H9 (cell line): ENCODE measurements around the gene SCGB1D1. TPM values are rescaled to one million over a fixed set of nuclear protein-coding genes. Genes with fewer than 3 reads are reported as not detected.
A peak's percentile ranks its signal among the peaks of the same experiment; 100 is the strongest.

Experiments
- DNase-seq: peaks from one replicate; pipeline ENCODE4 v3.0.0-alpha.2; 2017
- H2AFZ ChIP-seq: one replicate; pipeline ENCODE4 v1.6.1; 2013; ENCODE audit warnings: mild to moderate bottlenecking, low read length, control low read depth, moderate library complexity
- H2AK5ac ChIP-seq: 2 replicates; pipeline ENCODE4 v1.6.1; 2013; ENCODE audit warnings: low read length, control low read depth, mixed read lengths; ENCODE audit not compliant: insufficient read length
- H2BK120ac ChIP-seq: one replicate; pipeline ENCODE4 v1.6.1; 2013; ENCODE audit warnings: low read depth, mild to moderate bottlenecking, low read length, control low read depth, inconsistent platforms; ENCODE audit not compliant: poor library complexity, severe bottlenecking
- H2BK12ac ChIP-seq: 2 replicates; pipeline ENCODE4 v1.6.1; 2013; ENCODE audit warnings: low read length, control low read depth, mixed read lengths, low read depth; ENCODE audit not compliant: insufficient read length
- H2BK15ac ChIP-seq: 2 replicates; pipeline ENCODE4 v1.6.1; 2013; ENCODE audit warnings: low read depth, low read length, control low read depth
- H2BK20ac ChIP-seq: one replicate; pipeline ENCODE4 v1.6.1; 2013; ENCODE audit warnings: low read depth, mild to moderate bottlenecking, low read length, control low read depth, inconsistent platforms; ENCODE audit not compliant: poor library complexity, severe bottlenecking
- H2BK5ac ChIP-seq: 2 replicates; pipeline ENCODE4 v1.6.1; 2013; ENCODE audit warnings: low read length, control low read depth, mixed read lengths; ENCODE audit not compliant: insufficient read length
- H3K14ac ChIP-seq: 2 replicates; pipeline ENCODE4 v1.6.1; 2013; ENCODE audit warnings: low read length, control low read depth; ENCODE audit not compliant: insufficient read depth
- H3K18ac ChIP-seq: 2 replicates; pipeline ENCODE4 v1.6.1; 2013; ENCODE audit warnings: low read depth, mild to moderate bottlenecking, mixed read lengths, low read length, control low read depth; ENCODE audit not compliant: insufficient read length
- H3K23ac ChIP-seq: 2 replicates; pipeline ENCODE4 v1.6.1; 2013; ENCODE audit warnings: low read length, control low read depth, mixed read lengths, low read depth; ENCODE audit not compliant: insufficient read length
- H3K23me2 ChIP-seq: 2 replicates; pipeline ENCODE4 v1.6.1; 2013; ENCODE audit warnings: low read depth, mild to moderate bottlenecking, mixed read lengths, low read length, control low read depth; ENCODE audit not compliant: insufficient read length, poor library complexity, severe bottlenecking
- H3K27ac ChIP-seq: 2 replicates; pipeline ENCODE4 v1.5.1; 2013; ENCODE audit warnings: low read length, control low read depth, mixed read lengths, low read depth; ENCODE audit not compliant: insufficient read length
- H3K27me3 ChIP-seq: 2 replicates; pipeline ENCODE4 v1.6.1; 2013; ENCODE audit warnings: low read length, control low read depth, inconsistent platforms; ENCODE audit not compliant: insufficient read depth
- H3K4ac ChIP-seq: 2 replicates; pipeline ENCODE4 v1.6.1; 2013; ENCODE audit warnings: low read depth, mild to moderate bottlenecking, control low read depth, inconsistent platforms, low read length, moderate library complexity
- H3K4me1 ChIP-seq: 2 replicates; pipeline ENCODE4 v1.6.1; 2013; ENCODE audit warnings: low read length, control low read depth, inconsistent platforms; ENCODE audit not compliant: insufficient read depth
- H3K4me2 ChIP-seq: 2 replicates; pipeline ENCODE4 v1.6.1; 2013; ENCODE audit warnings: low read length, control low read depth, mixed read lengths; ENCODE audit not compliant: insufficient read length, insufficient read depth
- H3K56ac ChIP-seq: 2 replicates; pipeline ENCODE4 v1.6.1; 2013; ENCODE audit warnings: low read depth, mild to moderate bottlenecking, mixed read lengths, low read length, control low read depth; ENCODE audit not compliant: insufficient read length
- H3K79me1 ChIP-seq: 2 replicates; pipeline ENCODE4 v1.6.1; 2013; ENCODE audit warnings: low read depth, mild to moderate bottlenecking, moderate library complexity, low read length, control low read depth, inconsistent platforms; ENCODE audit not compliant: insufficient read depth, poor library complexity, severe bottlenecking
- H3K79me2 ChIP-seq: 2 replicates; pipeline ENCODE4 v1.6.1; 2013; ENCODE audit warnings: low read length, control low read depth, inconsistent platforms; ENCODE audit not compliant: insufficient read depth
- H3K9ac ChIP-seq: 2 replicates; pipeline ENCODE4 v1.6.1; 2013; ENCODE audit warnings: low read length, control low read depth, mixed read lengths; ENCODE audit not compliant: insufficient read length; ENCODE audit errors: extremely low read depth
- H3K9me3 ChIP-seq: one replicate; pipeline ENCODE4 v1.6.1; 2013; ENCODE audit warnings: low read depth, low read length, inconsistent platforms; ENCODE audit not compliant: control insufficient read depth
- H3T11ph ChIP-seq: one replicate; pipeline ENCODE4 v1.6.1; 2013; ENCODE audit warnings: mild to moderate bottlenecking, low read length, control low read depth, inconsistent platforms
- H4K20me1 ChIP-seq: one replicate; pipeline ENCODE4 v1.6.1; 2013; ENCODE audit not compliant: control insufficient read depth, insufficient read length, insufficient read depth
- H4K5ac ChIP-seq: 2 replicates; pipeline ENCODE4 v1.6.1; 2013; ENCODE audit warnings: low read depth, mild to moderate bottlenecking, mixed read lengths, low read length, control low read depth; ENCODE audit not compliant: insufficient read length
- H4K8ac ChIP-seq: replicated peaks from 2 replicates; pipeline ENCODE4 v1.6.1; 2013; ENCODE audit warnings: low read length, control low read depth, mixed read lengths, low read depth; ENCODE audit not compliant: insufficient read length
- H4K91ac ChIP-seq: 2 replicates; pipeline ENCODE4 v1.6.1; 2013; ENCODE audit warnings: low read depth, mild to moderate bottlenecking, moderate library complexity, mixed read lengths, low read length, control low read depth; ENCODE audit not compliant: insufficient read length
- H3K27ac Mint-ChIP-seq, 3 experiments: 2 replicates in 2 of 3; 3 replicates in 1 of 3; pipeline ENCODE4 v1.8.0; 2020 to 2021; ENCODE audit warnings: mixed read lengths in 3 of 3, mild to moderate bottlenecking in 1 of 3, moderate library complexity in 1 of 3
- H3K27me3 Mint-ChIP-seq: 2 replicates; pipeline ENCODE4 v1.8.0; 2021; ENCODE audit warnings: low read depth, mild to moderate bottlenecking, moderate library complexity, mixed read lengths
- H3K36me3 Mint-ChIP-seq, 3 experiments: 2 replicates in 2 of 3; 3 replicates in 1 of 3; pipeline ENCODE4 v1.8.0; 2020 to 2021; ENCODE audit warnings: low read depth in 3 of 3, mixed read lengths in 3 of 3; ENCODE audit not compliant: insufficient read depth in 1 of 3
- H3K4me1 Mint-ChIP-seq, 2 experiments: 2 replicates each; pipeline ENCODE4 v1.8.0; 2020; ENCODE audit warnings: mixed read lengths in 2 of 2
- H3K4me3 Mint-ChIP-seq, 2 experiments: 2 replicates in 1 of 2; 3 replicates in 1 of 2; pipeline ENCODE4 v1.8.0; 2020 to 2021; ENCODE audit warnings: mild to moderate bottlenecking in 2 of 2, mixed read lengths in 2 of 2, moderate library complexity in 1 of 2
- H3K9me3 Mint-ChIP-seq, 2 experiments: 2 replicates in 1 of 2; 3 replicates in 1 of 2; pipeline ENCODE4 v1.8.0; 2020; ENCODE audit warnings: mild to moderate bottlenecking in 2 of 2, mixed read lengths in 2 of 2, moderate library complexity in 1 of 2
- CTCF ChIP-seq: fragments of 200-600 bp; sonication (generic); conservative IDR thresholded peaks from 3 replicates; pipeline ENCODE4 v1.8.0; 2021; ENCODE audit warnings: antibody characterized with exemption, mild to moderate bottlenecking
- WGBS: extraction: QIAGEN DNeasy Blood & Tissue Kit; methylation state at CpG from one replicate; pipeline ENCODE4 v1.1.7; 2013; ENCODE audit warnings: missing lambda C conversion rate, low lambda C conversion rate, mixed read lengths; ENCODE audit not compliant: insufficient read length; ENCODE audit errors: extremely low coverage; 5-methylcytosine and 5-hydroxymethylcytosine counted together
- total RNA-seq: library from RNA; stranded (reverse); gene quantifications from 2 replicates; pipeline ENCODE4 v1.2.1, GENCODE V29; 2021

Gene SCGB1D1
- total RNA-seq, 1 experiment from 2014 or later, result not detected

GRCh38 chr11:62150887-62151736, 38.9 kb upstream of the SCGB1D1 start:
- Histone ChIP-seq H2BK15ac (no peak overlapping the region), H3K79me1 (no peaks in the 10 kb centered on the region), H3K18ac (no peak overlapping the region), H2AFZ (no peak overlapping the region), H3K23me2 (no peaks in the 10 kb centered on the region), H3K4me2 (no peak overlapping the region), H3K79me2 (no peaks in the 10 kb centered on the region), H2BK12ac (no peak overlapping the region), H3K9ac (no peak overlapping the region), H4K20me1 (no peaks in the 10 kb centered on the region), H2BK120ac (no peak overlapping the region), H3T11ph (no peak overlapping the region), H2AK5ac (no peak overlapping the region), H3K27me3 (no peaks in the 10 kb centered on the region), H3K4me1 (no peaks in the 10 kb centered on the region), H2BK5ac (no peak overlapping the region), H4K5ac (no peak overlapping the region), H3K23ac (no peak overlapping the region), H3K27ac (no peak overlapping the region), H3K14ac (no peak overlapping the region), H3K4ac (no peak overlapping the region), H3K56ac (no peak overlapping the region), H2BK20ac (no peak overlapping the region), H4K91ac (no peak overlapping the region), H3K9me3 (no peaks in the 10 kb centered on the region), H4K8ac (no peak overlapping the region)
- Mint-ChIP-seq H3K36me3 (peaks cover 54 to 75% (median 72%) of the 10 kb centered on the region in 3 experiments), H3K9me3 (no peaks in the 10 kb centered on the region; a peak in 1 of 5 replicates), H3K4me3 (no peak overlapping the region), H3K4me1 (no peaks in the 10 kb centered on the region), H3K27me3 (no peaks in the 10 kb centered on the region), H3K27ac (peak overlapping the region in 1 of 3 experiments; percentile 59; a peak in 2 of 7 replicates)
- no peak for TF ChIP-seq CTCF
- no peak for DNase-seq
- no CpG with 5 or more reads among the region's 10 CpGs for WGBS
